ENCODE data around the gene GPS1. TPM values are rescaled to one million over a fixed set of nuclear protein-coding genes. Genes with fewer than 3 reads are reported as not detected.

GPS1 gene
- total RNA-seq, 2 donors from 2014 or later = 112 to 114 TPM

GRCh38 chr17:82018152-82018988 is 33.3 kb upstream of the GPS1 start:
- Mint-ChIP-seq H3K27ac (no peak overlapping the region), H3K9me3 (no peaks in the 10 kb centered on the region), H3K4me1 (ENCODE audit: low read depth in 2 of 2) (peaks cover 9% of the 10 kb centered on the region in 2 donors), H3K4me3 (no peak overlapping the region), H3K27me3 (no peaks in the 10 kb centered on the region), H3K36me3 (no peaks in the 10 kb centered on the region)
- DNase-seq (ENCODE audit: low spot score) (no peak), ATAC-seq (no peak)

GRCh38 chr17:82018989-82019689 is 32.6 kb upstream of the GPS1 start:
- Mint-ChIP-seq H3K36me3 (no peaks in the 10 kb centered on the region), H3K4me3 (no peak overlapping the region), H3K9me3 (no peaks in the 10 kb centered on the region), H3K4me1 (ENCODE audit: low read depth in 2 of 2) (peaks cover 13 to 16% of the 10 kb centered on the region in 2 donors), H3K27ac (no peak overlapping the region), H3K27me3 (no peaks in the 10 kb centered on the region)
- DNase-seq (ENCODE audit: low spot score) = no peak
- no peak for ATAC-seq

GRCh38 chr17:82019690-82020571 is 31.8 kb upstream of the GPS1 start:
- ATAC-seq (no peak), DNase-seq (ENCODE audit: low spot score) (peak; percentile 78)
- Mint-ChIP-seq H3K4me3 (no peak overlapping the region), H3K9me3 (no peaks in the 10 kb centered on the region), H3K36me3 (no peaks in the 10 kb centered on the region), H3K27me3 (no peaks in the 10 kb centered on the region), H3K4me1 (ENCODE audit: low read depth in 2 of 2) (peaks cover 13 to 17% of the 10 kb centered on the region in 2 donors), H3K27ac (no peak overlapping the region)

GRCh38 chr17:82020572-82021106 is 31.1 kb upstream of the GPS1 start:
- Mint-ChIP-seq H3K27me3 (no peaks in the 10 kb centered on the region), H3K36me3 (no peaks in the 10 kb centered on the region), H3K4me3 (peak overlapping the region; percentile 27), H3K27ac (no peak overlapping the region), H3K9me3 (no peaks in the 10 kb centered on the region), H3K4me1 (ENCODE audit: low read depth in 2 of 2) (peaks cover 13 to 17% of the 10 kb centered on the region in 2 donors)
- ATAC-seq = no peak
- DNase-seq (ENCODE audit: low spot score) = no peak

GRCh38 chr17:82021107-82021899 is 30.4 kb upstream of the GPS1 start:
- ATAC-seq (no peak), DNase-seq (ENCODE audit: low spot score) (no peak)
- Mint-ChIP-seq H3K36me3 (no peaks in the 10 kb centered on the region), H3K4me3 (peak overlapping the region; percentile 85), H3K27ac (peak overlapping the region in 1 of 2 donors; percentile 53), H3K9me3 (no peaks in the 10 kb centered on the region), H3K4me1 (ENCODE audit: low read depth in 2 of 2) (peaks cover 16 to 17% of the 10 kb centered on the region in 2 donors), H3K27me3 (no peaks in the 10 kb centered on the region)

- H3K9me3 Mint-ChIP-seq = no peaks in the 10 kb centered on the region
- peaks cover 16 to 17% of the 10 kb centered on the region in 2 donors for H3K4me1 Mint-ChIP-seq (ENCODE audit: low read depth in 2 of 2)
- H3K36me3 Mint-ChIP-seq = no peaks in the 10 kb centered on the region
- H3K4me3 Mint-ChIP-seq = peak overlapping the region; percentile 85
- peak overlapping the region in 1 of 2 donors; percentile 53 for H3K27ac Mint-ChIP-seq
- H3K27me3 Mint-ChIP-seq = no peaks in the 10 kb centered on the region
- ATAC-seq (no peak), DNase-seq (ENCODE audit: low spot score) (no peak)
These were observed 29.8 kb upstream of the GPS1 start for GRCh38 chr17:82021900-82022309.

GRCh38 chr17:82022310-82022980 is 29.3 kb upstream of the GPS1 start, which contains the start of gene CENPX:
Gene CENPX (minus strand): TSS chr17:82022878. CDS start chr17:82022861, 17 bp downstream.
- Mint-ChIP-seq H3K27ac (peak within 1 kb of the TSS; percentile 19 to 53), H3K27me3 (no peaks in the 10 kb centered on the region), H3K9me3 (no peaks in the 10 kb centered on the region), H3K36me3 (no peaks in the 10 kb centered on the region), H3K4me3 (peak within 1 kb of the TSS; percentile 85), H3K4me1 (ENCODE audit: low read depth in 2 of 2) (peaks cover 16 to 17% of the 10 kb centered on the region in 2 donors)
- DNase-seq (ENCODE audit: low spot score) (no peak), ATAC-seq (no peak)

- peak within 1 kb of the TSS; percentile 19 to 53 for H3K27ac Mint-ChIP-seq
- H3K36me3 Mint-ChIP-seq = no peaks in the 10 kb centered on the region
- H3K4me3 Mint-ChIP-seq = peak within 1 kb of the TSS; percentile 85
- no peaks in the 10 kb centered on the region for H3K9me3 Mint-ChIP-seq
- H3K27me3 Mint-ChIP-seq = no peaks in the 10 kb centered on the region
- DNase-seq (ENCODE audit: low spot score) (peak; percentile 100), ATAC-seq (peak; percentile 96 to 98)
- peaks cover 16 to 17% of the 10 kb centered on the region in 2 donors for H3K4me1 Mint-ChIP-seq (ENCODE audit: low read depth in 2 of 2)
These were observed 28.7 kb upstream of the GPS1 start, which contains the start of gene LRRC45 for GRCh38 chr17:82022981-82023446. Gene LRRC45 (plus strand): TSS chr17:82023305. CDS start chr17:82023644, 339 bp downstream.

- peaks cover 16 to 17% of the 10 kb centered on the region in 2 donors for H3K4me1 Mint-ChIP-seq (ENCODE audit: low read depth in 2 of 2)
- DNase-seq (ENCODE audit: low spot score) (no peak), ATAC-seq (no peak)
- H3K36me3 Mint-ChIP-seq = no peaks in the 10 kb centered on the region
- H3K27ac Mint-ChIP-seq = no peak overlapping the region
- H3K9me3 Mint-ChIP-seq = no peaks in the 10 kb centered on the region
- H3K4me3 Mint-ChIP-seq = peak overlapping the region; percentile 85
- H3K27me3 Mint-ChIP-seq = no peaks in the 10 kb centered on the region
These were observed 28.1 kb upstream of the GPS1 start for GRCh38 chr17:82023447-82024241.

- Mint-ChIP-seq H3K27ac (no peak overlapping the region), H3K4me3 (no peak overlapping the region), H3K4me1 (ENCODE audit: low read depth in 2 of 2) (peaks cover 20 to 24% of the 10 kb centered on the region in 2 donors), H3K36me3 (no peaks in the 10 kb centered on the region), H3K27me3 (no peaks in the 10 kb centered on the region), H3K9me3 (no peaks in the 10 kb centered on the region)
- no peak for ATAC-seq
- no peak for DNase-seq (ENCODE audit: low spot score)
These were observed 26.8 kb upstream of the GPS1 start for GRCh38 chr17:82024859-82025258.

GRCh38 chr17:82025401-82026107 is 26.1 kb upstream of the GPS1 start:
- Mint-ChIP-seq H3K4me1 (ENCODE audit: low read depth in 2 of 2) (peaks cover 20 to 22% of the 10 kb centered on the region in 2 donors), H3K4me3 (no peak overlapping the region), H3K36me3 (no peaks in the 10 kb centered on the region), H3K27me3 (no peaks in the 10 kb centered on the region), H3K9me3 (no peaks in the 10 kb centered on the region), H3K27ac (no peak overlapping the region)
- DNase-seq (ENCODE audit: low spot score) (no peak), ATAC-seq (no peak)
